Tibial nerve (tissue), 4 donors: ENCODE measurements around the gene USP6NL.

Experiments
- CTCF ChIP-seq, 5 experiments: fragments of 200-600 bp in 3 of 5; fragments of 450-650 bp in 2 of 5; sonication (generic) in 3 of 5; IDR thresholded peaks; one replicate each; pipeline ENCODE4 v1.5.1; 2016 to 2019; ENCODE audit warnings: antibody characterized with exemption in 5 of 5, mild to moderate bottlenecking in 3 of 5, moderate library complexity in 2 of 5
- EP300 ChIP-seq, 2 donors: sonication (generic); formaldehyde crosslinking; IDR thresholded peaks; one replicate each; pipeline ENCODE4 v1.6.1; 2017; ENCODE audit warnings: antibody characterized with exemption in 2 of 2, mild to moderate bottlenecking in 1 of 2

GRCh38 chr10:11411926-11412545, 199.4 kb downstream of the USP6NL start:
- TF ChIP-seq CTCF (IDR thresholded peaks at IDR 0.05) (no peak), EP300 (IDR thresholded peaks at IDR 0.05) (no peak)
